ENCODE results near the gene ZNF664. TPM values are rescaled to one million over a fixed set of nuclear protein-coding genes. Genes with fewer than 3 reads are reported as not detected.

Gene ZNF664
- total RNA-seq, 6 experiments from 2014 or later = 37.3 to 46.5 (median 43.2) TPM

DNA sequence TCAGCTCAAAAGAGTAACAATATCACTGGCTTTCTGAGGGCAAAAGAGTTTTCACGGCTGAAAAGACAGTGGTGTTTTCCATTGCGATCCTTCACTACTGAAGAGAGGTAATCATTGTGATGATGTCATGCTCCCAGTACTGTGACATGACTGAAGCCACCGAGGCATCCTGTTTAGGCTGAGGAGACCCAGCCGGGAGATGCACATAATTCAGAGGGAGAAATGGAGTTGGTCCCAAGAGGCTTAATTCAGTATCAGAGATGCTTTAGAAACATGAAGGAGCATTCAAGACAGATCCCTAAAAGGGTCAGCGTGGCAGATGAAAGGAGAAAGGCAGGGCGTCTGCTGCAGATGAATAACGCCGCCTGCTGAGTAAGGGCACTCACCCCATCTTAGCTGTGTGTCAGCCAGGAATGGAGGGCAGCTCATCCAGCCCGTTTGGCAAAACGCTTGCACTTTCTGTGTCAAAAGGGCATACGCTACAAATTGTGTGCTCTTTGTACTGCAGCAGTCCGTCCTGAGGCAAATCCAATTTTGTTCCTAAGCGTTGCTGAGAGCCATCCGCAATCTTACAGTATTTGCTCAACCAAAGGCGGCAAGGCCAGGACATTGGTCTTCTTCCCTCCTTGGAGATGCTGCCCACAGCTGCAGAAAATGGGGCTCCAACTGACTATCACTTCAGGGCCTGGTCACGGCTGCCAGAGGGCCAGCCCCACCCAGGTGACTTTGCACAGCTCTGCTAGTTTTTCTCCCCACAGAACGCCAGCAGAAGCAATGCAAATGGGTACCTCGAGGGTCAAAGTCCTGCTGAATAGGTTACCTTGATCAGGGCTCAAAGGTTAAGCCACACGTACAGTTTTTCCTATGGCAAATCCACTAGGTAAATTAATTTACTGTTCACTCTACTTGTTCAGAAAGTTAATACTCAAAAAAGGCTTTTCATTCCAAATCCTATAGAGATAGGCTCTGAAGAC, 23.9 kb upstream of the ZNF664 start:
- H3K4me1 ChIP-seq = peaks cover 0 to 18% (median 8%) of the 10 kb centered on the region in 4 donors
- no peaks in the 10 kb centered on the region for H3K36me3 ChIP-seq
- H3K27ac ChIP-seq = peak overlapping the region in 2 of 3 donors; percentile 54
- DNase-seq (peak in 2 of 3 donors; percentile 72 to 76), ATAC-seq (peak; percentile 89 to 93 (median 90))
- peak overlapping the region in 1 of 3 donors; percentile 10 for H3K4me3 ChIP-seq
- H3K27me3 ChIP-seq = no peaks in the 10 kb centered on the region
- WGBS (ENCODE audit: insufficient coverage, low coverage, low lambda C conversion rate, missing lambda C conversion rate) = 45% methylated on average over 12 of the region's 19 CpGs
- no peaks in the 10 kb centered on the region for H3K9me3 ChIP-seq
- no peak for TF ChIP-seq POLR2A (IDR thresholded peaks at IDR 0.05)
- TF ChIP-seq, protein P1, sequence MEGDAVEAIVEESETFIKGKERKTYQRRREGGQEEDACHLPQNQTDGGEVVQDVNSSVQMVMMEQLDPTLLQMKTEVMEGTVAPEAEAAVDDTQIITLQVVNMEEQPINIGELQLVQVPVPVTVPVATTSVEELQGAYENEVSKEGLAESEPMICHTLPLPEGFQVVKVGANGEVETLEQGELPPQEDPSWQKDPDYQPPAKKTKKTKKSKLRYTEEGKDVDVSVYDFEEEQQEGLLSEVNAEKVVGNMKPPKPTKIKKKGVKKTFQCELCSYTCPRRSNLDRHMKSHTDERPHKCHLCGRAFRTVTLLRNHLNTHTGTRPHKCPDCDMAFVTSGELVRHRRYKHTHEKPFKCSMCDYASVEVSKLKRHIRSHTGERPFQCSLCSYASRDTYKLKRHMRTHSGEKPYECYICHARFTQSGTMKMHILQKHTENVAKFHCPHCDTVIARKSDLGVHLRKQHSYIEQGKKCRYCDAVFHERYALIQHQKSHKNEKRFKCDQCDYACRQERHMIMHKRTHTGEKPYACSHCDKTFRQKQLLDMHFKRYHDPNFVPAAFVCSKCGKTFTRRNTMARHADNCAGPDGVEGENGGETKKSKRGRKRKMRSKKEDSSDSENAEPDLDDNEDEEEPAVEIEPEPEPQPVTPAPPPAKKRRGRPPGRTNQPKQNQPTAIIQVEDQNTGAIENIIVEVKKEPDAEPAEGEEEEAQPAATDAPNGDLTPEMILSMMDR (IDR thresholded peaks at IDR 0.05) = peak in 1 of 4 donors; percentile 13
- intact Hi-C loops (cut with DNase I) = no loop called here

- no peak for DNase-seq
- intact Hi-C loops (cut with DNase I) = no loop called here
- no peaks in the 10 kb centered on the region for H3K9me3 ChIP-seq
- H3K4me1 ChIP-seq = peaks cover 0 to 18% (median 8%) of the 10 kb centered on the region in 4 donors
- H3K27ac ChIP-seq = peak overlapping the region in 2 of 3 donors; percentile 54
- ATAC-seq = no peak
- H3K4me3 ChIP-seq = no peak overlapping the region
- no peaks in the 10 kb centered on the region for H3K36me3 ChIP-seq
- TF ChIP-seq POLR2A (IDR thresholded peaks at IDR 0.05) = no peak
- TF ChIP-seq, protein P1 (IDR thresholded peaks at IDR 0.05) = no peak
- WGBS (ENCODE audit: insufficient coverage, low coverage, low lambda C conversion rate, missing lambda C conversion rate) = 91% methylated on average over 14 of the region's 15 CpGs
- no peaks in the 10 kb centered on the region for H3K27me3 ChIP-seq
Measured at GRCh38 chr12:123949770-123950165, 23.2 kb upstream of the ZNF664 start.

DNA sequence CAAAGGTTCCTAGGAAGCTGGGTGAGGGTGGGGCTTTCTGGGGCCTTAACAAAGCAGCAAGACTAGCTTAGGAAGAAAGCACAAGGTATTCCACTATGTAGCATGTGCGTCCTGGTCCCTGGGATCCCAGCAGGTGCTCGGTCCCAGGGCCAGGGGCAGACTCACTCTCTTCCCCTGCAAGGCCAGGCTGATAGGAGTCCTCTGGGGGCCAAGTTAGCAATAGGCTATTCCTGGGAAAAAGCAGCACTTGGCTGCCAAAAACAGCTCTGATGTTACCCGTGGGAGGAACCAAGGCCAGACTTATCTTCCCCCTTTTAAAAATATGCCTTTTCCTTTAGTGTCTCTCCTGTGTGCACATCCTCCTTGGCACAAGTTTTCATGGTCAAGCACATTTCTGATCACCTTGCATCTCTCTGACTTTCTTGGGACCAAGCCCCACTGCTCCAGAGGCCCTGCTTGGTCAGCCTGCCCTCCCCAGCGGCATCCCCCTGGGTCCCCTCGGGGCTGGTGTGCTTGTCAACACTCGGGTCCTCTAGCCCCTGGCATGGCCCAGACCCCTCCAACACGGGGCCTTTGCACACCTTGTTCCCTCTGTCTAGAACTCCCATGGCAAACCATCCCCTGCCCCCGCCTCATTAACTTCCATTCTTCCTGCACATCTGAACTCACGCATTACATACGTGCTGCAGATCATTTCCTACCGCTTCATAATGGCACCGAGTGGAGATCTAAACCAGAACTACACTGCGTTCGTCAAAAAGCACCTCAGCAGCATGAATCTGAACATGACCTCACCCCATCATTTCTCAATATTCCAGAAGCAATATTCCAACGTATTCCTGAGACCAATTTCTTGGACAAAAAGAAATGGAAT, 22.3 kb upstream of the ZNF664 start:
- intact Hi-C loops (cut with DNase I) = no loop called here
- ATAC-seq (no peak), DNase-seq (no peak)
- Histone ChIP-seq H3K4me1 (peaks cover 0 to 18% (median 8%) of the 10 kb centered on the region in 4 donors), H3K27ac (peak overlapping the region in 1 of 3 donors; percentile 54), H3K9me3 (no peaks in the 10 kb centered on the region), H3K36me3 (no peaks in the 10 kb centered on the region), H3K27me3 (no peaks in the 10 kb centered on the region), H3K4me3 (no peak overlapping the region)
- 87% methylated on average over 10 of the region's 15 CpGs for WGBS (ENCODE audit: insufficient coverage, low coverage, low lambda C conversion rate, missing lambda C conversion rate)
- TF ChIP-seq, protein P1 (IDR thresholded peaks at IDR 0.05) = no peak
- no peak for TF ChIP-seq POLR2A (IDR thresholded peaks at IDR 0.05)

DNA sequence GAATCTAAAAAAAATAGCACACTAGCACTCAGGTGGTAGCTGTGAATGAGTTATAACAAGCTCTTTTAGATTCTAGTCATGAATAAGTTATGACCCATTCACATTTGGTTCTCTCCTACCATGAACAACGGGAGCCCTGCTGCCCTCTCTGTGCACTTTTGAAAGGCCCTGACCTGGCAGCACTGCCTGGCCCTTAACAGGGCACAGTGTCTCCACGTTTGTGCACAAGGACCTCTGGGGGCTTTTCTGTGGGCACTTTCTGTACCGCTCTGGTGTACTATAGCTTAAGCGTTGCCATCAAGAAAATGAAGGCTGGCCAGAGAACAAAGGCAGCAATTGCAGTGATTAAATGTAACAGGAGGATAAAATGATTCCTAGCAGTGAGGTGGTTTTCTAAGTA, 21.5 kb upstream of the ZNF664 start:
- Histone ChIP-seq H3K36me3 (no peaks in the 10 kb centered on the region), H3K4me1 (peaks cover 0 to 18% (median 8%) of the 10 kb centered on the region in 4 donors), H3K4me3 (no peak overlapping the region), H3K27me3 (no peaks in the 10 kb centered on the region), H3K27ac (no peak overlapping the region), H3K9me3 (no peaks in the 10 kb centered on the region)
- DNase-seq (no peak), ATAC-seq (no peak)
- intact Hi-C loops (cut with DNase I) = no loop called here
- WGBS (ENCODE audit: insufficient coverage, low coverage, low lambda C conversion rate, missing lambda C conversion rate) = 82% methylated on average over 4 of the region's 4 CpGs
- no peak for TF ChIP-seq POLR2A (IDR thresholded peaks at IDR 0.05)
- TF ChIP-seq, protein P1 (IDR thresholded peaks at IDR 0.05) = no peak
